ENCODE measurements around the gene SHMT2. TPM values are rescaled to one million over a fixed set of nuclear protein-coding genes. Genes with fewer than 3 reads are reported as not detected.

Gene SHMT2
- total RNA-seq, 1 experiment from 2014 or later, result 210 TPM

DNA sequence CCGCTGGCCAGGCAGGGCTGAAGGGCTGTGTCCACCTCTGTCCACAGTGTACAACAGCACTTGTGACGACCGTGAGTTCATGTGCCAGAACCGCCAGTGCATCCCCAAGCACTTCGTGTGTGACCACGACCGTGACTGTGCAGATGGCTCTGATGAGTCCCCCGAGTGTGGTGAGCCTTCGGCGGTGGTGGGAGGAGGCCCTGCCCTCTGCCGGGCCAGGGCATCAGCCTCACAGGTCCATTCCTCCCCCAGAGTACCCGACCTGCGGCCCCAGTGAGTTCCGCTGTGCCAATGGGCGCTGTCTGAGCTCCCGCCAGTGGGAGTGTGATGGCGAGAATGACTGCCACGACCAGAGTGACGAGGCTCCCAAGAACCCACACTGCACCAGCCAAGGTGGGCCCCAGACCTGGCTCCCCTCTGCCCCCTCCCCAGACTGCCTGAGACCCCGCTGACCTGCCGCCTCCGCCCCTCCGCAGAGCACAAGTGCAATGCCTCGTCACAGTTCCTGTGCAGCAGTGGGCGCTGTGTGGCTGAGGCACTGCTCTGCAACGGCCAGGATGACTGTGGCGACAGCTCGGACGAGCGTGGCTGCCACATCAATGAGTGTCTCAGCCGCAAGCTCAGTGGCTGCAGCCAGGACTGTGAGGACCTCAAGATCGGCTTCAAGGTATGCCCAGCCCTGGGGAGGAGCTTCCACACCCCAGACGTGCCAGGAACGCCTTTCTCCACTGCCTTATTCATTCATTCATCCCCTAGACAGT lies 33.7 kb upstream of the SHMT2 start:
- DNase-seq (no peak), ATAC-seq (no peak)
- no peaks in the 10 kb centered on the region for H4K20me1 ChIP-seq (ENCODE audit: low read length)
- ChIA-PET CTCF (interaction anchor here (0.6 kb wide), 1 partner anchor 436 kb away, joined by 4 read pairs; no protein-coding TSS in a partner anchor), POLR2A (ENCODE audit: unreplicated experiment) (interaction anchor here (0.6 kb wide), 1 partner anchor 29 kb away, joined by 3 read pairs; no protein-coding TSS in a partner anchor)
- H3K4me3 ChIP-seq (ENCODE audit: low read length), result no peak overlapping the region
- intact Hi-C loops (cut with micrococcal nuclease), result no loop called here
- no peak overlapping the region for H3K9ac ChIP-seq (ENCODE audit: low read length)
- no peak overlapping the region for H3K4me2 ChIP-seq (ENCODE audit: low read length)
- peaks cover 8% of the 10 kb centered on the region; the same call in 1 of the 2 replicates for H3K36me3 ChIP-seq (ENCODE audit: low read depth, low read length)
- H3K9me2 ChIP-seq (replicated peaks; ENCODE audit: low read length), result no peaks in the 10 kb centered on the region
- no TSS peak for BruUV-seq (replicated peaks)
- H3K27ac ChIP-seq (ENCODE audit: low read length), result no peak overlapping the region
- TF ChIP-seq, protein P1, sequence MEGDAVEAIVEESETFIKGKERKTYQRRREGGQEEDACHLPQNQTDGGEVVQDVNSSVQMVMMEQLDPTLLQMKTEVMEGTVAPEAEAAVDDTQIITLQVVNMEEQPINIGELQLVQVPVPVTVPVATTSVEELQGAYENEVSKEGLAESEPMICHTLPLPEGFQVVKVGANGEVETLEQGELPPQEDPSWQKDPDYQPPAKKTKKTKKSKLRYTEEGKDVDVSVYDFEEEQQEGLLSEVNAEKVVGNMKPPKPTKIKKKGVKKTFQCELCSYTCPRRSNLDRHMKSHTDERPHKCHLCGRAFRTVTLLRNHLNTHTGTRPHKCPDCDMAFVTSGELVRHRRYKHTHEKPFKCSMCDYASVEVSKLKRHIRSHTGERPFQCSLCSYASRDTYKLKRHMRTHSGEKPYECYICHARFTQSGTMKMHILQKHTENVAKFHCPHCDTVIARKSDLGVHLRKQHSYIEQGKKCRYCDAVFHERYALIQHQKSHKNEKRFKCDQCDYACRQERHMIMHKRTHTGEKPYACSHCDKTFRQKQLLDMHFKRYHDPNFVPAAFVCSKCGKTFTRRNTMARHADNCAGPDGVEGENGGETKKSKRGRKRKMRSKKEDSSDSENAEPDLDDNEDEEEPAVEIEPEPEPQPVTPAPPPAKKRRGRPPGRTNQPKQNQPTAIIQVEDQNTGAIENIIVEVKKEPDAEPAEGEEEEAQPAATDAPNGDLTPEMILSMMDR (conservative IDR thresholded peaks at IDR 0.05; ENCODE audit: low read depth, low read length), result no peak
- TF ChIP-seq EZH2 (IDR thresholded peaks at IDR 0.05; ENCODE audit: low read length, unreplicated experiment) (no peak), EZH2phosphoT487 (IDR thresholded peaks at IDR 0.05; ENCODE audit: borderline replicate concordance, low read length) (no peak)
- no peaks in the 10 kb centered on the region for H3F3A ChIP-seq (ENCODE audit: low read length, unreplicated experiment)
- no peaks in the 10 kb centered on the region for H3K79me2 ChIP-seq (ENCODE audit: low read length)
- H3K9me3 ChIP-seq (ENCODE audit: low read length), result no peaks in the 10 kb centered on the region
- no peaks in the 10 kb centered on the region for H3K27me3 ChIP-seq (ENCODE audit: low read length)
- H3K4me1 ChIP-seq (ENCODE audit: insufficient read depth, low read length), result no peaks in the 10 kb centered on the region
- H2AFZ ChIP-seq (ENCODE audit: low read length), result no peak overlapping the region

GRCh38 chr12:57196439-57196838 lies 33.1 kb upstream of the SHMT2 start:
- Histone ChIP-seq H3K4me3 (ENCODE audit: low read length) (no peak overlapping the region), H3K27ac (ENCODE audit: low read length) (no peak overlapping the region), H3K9ac (ENCODE audit: low read length) (no peak overlapping the region), H3F3A (ENCODE audit: low read length, unreplicated experiment) (no peaks in the 10 kb centered on the region), H3K4me2 (ENCODE audit: low read length) (no peak overlapping the region), H3K4me1 (ENCODE audit: insufficient read depth, low read length) (no peaks in the 10 kb centered on the region), H4K20me1 (ENCODE audit: low read length) (no peaks in the 10 kb centered on the region), H3K79me2 (ENCODE audit: low read length) (no peaks in the 10 kb centered on the region), H3K27me3 (ENCODE audit: low read length) (no peaks in the 10 kb centered on the region), H3K9me3 (ENCODE audit: low read length) (no peaks in the 10 kb centered on the region), H2AFZ (ENCODE audit: low read length) (no peak overlapping the region), H3K9me2 (replicated peaks; ENCODE audit: low read length) (no peaks in the 10 kb centered on the region), H3K36me3 (ENCODE audit: low read depth, low read length) (peaks cover 5% of the 10 kb centered on the region; the same call in 1 of the 2 replicates)
- DNase-seq, result no peak
- intact Hi-C loops (cut with micrococcal nuclease), result no loop called here
- no TSS peak for BruUV-seq (replicated peaks)
- TF ChIP-seq EZH2 (IDR thresholded peaks at IDR 0.05; ENCODE audit: low read length, unreplicated experiment), result no peak
- no peak for TF ChIP-seq EZH2phosphoT487 (IDR thresholded peaks at IDR 0.05; ENCODE audit: borderline replicate concordance, low read length)
- TF ChIP-seq, protein P1 (conservative IDR thresholded peaks at IDR 0.05; ENCODE audit: low read depth, low read length), result no peak
- ChIA-PET POLR2A (ENCODE audit: unreplicated experiment) (no interaction called here), CTCF (interaction anchor here (0.6 kb wide), 1 partner anchor 437 kb away, joined by 4 read pairs; no protein-coding TSS in a partner anchor)
- no peak for ATAC-seq

- no peak overlapping the region for H3K4me3 ChIP-seq (ENCODE audit: low read length)
- no peak overlapping the region for H2AFZ ChIP-seq (ENCODE audit: low read length)
- TF ChIP-seq, protein P1 (conservative IDR thresholded peaks at IDR 0.05; ENCODE audit: low read depth, low read length), result no peak
- TF ChIP-seq EZH2phosphoT487 (IDR thresholded peaks at IDR 0.05; ENCODE audit: borderline replicate concordance, low read length) (no peak), EZH2 (IDR thresholded peaks at IDR 0.05; ENCODE audit: low read length, unreplicated experiment) (no peak)
- ChIA-PET CTCF (no interaction called here), POLR2A (ENCODE audit: unreplicated experiment) (no interaction called here)
- H3K4me2 ChIP-seq (ENCODE audit: low read length), result no peak overlapping the region
- no peaks in the 10 kb centered on the region for H3K79me2 ChIP-seq (ENCODE audit: low read length)
- H3K27ac ChIP-seq (ENCODE audit: low read length), result no peak overlapping the region
- no peaks in the 10 kb centered on the region for H3K9me3 ChIP-seq (ENCODE audit: low read length)
- no peaks in the 10 kb centered on the region for H3K9me2 ChIP-seq (replicated peaks; ENCODE audit: low read length)
- ATAC-seq, result no peak
- BruUV-seq (replicated peaks), result no TSS peak
- no peak for DNase-seq
- H3K9ac ChIP-seq (ENCODE audit: low read length), result no peak overlapping the region
- H4K20me1 ChIP-seq (ENCODE audit: low read length), result no peaks in the 10 kb centered on the region
- intact Hi-C loops (cut with micrococcal nuclease), result no loop called here
- H3K4me1 ChIP-seq (ENCODE audit: insufficient read depth, low read length), result no peaks in the 10 kb centered on the region
- H3K36me3 ChIP-seq (ENCODE audit: low read depth, low read length), result no peaks in the 10 kb centered on the region; the same call in 1 of the 2 replicates
- H3K27me3 ChIP-seq (ENCODE audit: low read length), result no peaks in the 10 kb centered on the region
- H3F3A ChIP-seq (ENCODE audit: low read length, unreplicated experiment), result no peaks in the 10 kb centered on the region
Measured at GRCh38 chr12:57196956-57197355, 32.6 kb upstream of the SHMT2 start.
